Posterior vena cava (tissue), 2 donors: ENCODE results near the gene LRP10. TPM values are rescaled to one million over a fixed set of nuclear protein-coding genes. Genes with fewer than 3 reads are reported as not detected.

Experiments
- DNase-seq: peaks from one replicate; pipeline ENCODE4 v3.0.0-alpha.2; 2020; ENCODE audit warnings: low spot score
- intact Hi-C, 2 donors: fragments of 100-400 bp; cut with DNase I; formaldehyde crosslinking; loops; one replicate each; pipeline versions ENCODE4 v1.14.1 to v1.14.2; 2022 to 2023
- total RNA-seq, 2 donors: library from RNA; stranded (reverse); fragmentation: NEBNext Ultra II Directional; extraction: Animal tissue kit (Norgen Biotek cat#: 25700); gene quantifications; one replicate each; pipeline ENCODE4 v1.2.1, GENCODE V29; 2021
- donor health status: DM: yes; HTN: yes; CAD: no.
- donor health status: DM: yes; HTN: yes; CAD: no.

LRP10 gene
- total RNA-seq, 2 donors from 2014 or later = 129 to 139 TPM

DNA sequence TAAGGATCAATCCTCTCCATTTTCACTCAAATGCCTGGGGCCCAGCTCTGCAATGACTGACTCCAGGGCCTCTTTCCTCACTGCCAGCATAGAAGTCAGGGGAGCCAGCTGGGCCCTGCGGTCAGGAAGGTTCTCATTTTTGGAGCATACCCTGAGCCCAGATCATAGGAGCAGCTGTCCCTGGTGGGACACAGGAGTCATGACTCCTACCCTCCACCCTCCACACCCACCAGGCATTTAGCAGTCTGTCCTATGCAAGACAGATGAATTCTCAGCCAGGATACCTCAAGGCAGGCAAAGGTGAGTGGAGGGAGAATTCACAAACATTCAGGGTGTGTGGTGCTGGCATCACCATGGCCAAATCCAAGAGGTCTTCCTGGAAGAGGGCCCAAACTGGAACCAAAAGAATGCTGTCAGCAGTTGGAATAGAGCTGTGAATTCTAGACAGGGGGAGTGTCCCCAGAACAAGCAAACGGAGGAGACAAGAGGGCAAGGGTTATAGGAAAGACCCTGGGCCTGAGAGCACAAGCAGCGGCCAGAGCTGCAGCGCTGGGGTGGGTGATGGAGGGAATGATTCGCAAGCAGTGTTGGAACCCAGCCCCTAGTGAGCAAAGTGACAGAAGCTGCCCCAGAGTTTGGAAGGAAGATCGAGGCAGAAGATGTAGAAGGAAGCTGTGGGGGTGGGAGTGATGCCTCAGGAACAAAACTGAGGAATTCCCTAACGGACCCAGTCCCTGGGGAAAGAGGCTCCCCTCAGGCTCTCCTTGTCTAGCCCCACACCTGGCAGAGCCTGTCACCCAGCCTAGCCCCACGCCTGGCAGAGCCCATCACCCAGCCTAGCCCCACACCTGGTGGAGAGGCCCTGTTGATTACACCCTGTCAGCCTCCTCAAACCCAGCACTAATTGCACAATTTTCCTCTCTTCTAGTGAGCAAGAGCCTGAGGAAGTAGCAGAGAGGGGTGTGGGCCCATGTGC lies 7.0 kb downstream of the LRP10 start:
- intact Hi-C loops = no loop called here
- no peak for DNase-seq

DNA sequence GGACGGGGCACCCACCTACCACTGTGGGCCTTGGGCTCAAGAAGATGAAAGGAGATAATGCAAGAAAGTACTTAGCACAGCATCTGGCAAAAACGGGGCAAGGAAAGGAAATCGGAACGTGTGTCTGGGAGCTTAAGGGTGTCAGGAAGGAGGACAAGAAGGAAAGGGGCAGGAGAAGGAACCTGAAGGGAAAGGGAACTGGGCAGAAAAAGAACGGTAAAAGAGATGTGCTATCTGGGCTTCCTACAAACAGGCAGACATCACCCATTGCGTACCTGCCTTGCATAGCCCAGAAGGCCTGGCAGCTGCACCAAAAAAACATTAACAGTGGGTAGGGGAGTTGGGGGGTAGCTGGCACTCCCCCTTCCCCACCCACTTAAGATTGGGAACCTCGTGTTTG lies 10.5 kb downstream of the LRP10 start:
- no peak for DNase-seq
- intact Hi-C loops = no loop called here

DNA sequence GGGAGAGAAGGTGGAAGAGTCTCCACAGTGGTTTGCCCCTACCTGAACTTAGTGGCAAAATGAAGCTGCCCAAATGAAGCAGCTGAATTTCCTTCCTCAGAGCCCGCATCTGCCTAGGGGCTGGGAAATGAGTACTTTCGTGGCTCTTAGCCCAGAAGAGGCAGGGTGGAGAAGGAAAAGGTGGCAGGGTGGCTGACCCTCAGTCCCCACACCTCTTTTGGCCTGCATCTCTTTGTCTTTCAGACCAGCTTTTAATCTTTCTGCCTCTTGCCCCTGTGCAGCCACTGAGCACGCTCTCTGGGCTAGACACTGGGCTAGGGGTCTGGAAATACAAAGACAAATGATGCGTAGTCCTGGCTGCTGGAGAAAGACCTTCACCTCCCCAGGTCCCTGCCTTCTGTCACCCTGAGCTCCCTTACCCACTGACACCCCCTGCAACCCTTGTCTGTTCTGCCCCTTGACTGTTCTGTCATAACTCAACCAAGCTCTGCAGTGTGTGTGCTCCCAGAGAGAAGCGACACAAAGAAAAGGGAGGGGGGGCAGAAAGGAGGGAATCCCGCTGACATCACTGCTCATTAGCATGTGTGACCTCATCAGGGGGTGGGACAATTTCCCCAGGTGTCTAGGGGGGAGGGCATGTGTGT lies 11.1 kb downstream of the LRP10 start:
- intact Hi-C loops = no loop called here
- DNase-seq = no peak

DNA sequence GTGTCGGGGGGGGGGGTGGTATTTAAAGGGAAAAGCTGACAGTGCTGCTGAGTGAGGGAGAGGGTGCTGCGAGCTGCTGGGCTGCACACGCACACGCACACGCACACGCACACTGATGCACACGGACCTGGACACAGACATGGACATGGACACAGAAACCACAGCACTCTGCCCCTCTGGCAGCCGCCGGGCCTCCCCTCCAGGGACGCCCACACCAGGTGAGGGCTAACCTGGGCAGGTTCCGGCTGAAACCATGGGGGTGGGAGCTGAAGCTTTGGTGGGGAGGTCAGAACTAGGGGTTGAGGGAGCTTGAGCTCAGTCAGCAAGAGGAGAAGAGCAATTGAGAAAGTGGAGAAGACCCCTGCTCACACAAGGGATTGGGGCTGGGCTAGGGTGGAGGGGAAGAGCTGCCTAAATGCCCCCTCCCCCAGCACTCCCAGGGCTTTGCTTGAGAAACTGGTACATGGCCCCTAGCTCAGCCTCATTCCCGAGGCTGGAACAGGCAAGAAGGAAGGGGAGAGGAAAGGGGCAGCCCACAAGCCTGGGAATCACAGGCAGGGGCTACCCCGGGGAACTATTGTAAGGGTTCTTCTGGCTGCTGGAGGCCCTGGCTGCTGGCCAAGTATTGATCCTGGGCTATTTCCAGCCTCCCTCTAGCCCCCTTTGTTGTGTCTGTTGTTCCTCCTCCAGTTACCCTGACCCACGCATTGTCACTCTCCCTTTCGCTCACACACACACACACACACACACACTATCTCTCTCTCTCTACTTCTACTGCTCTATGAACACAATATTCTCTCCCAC lies 11.8 kb downstream of the LRP10 start, which contains the start of gene REM2:
Gene REM2 (plus strand): TSS at position 50 of the 804 bp plus-strand sequence. CDS start 66 bp downstream, at position 116.
- DNase-seq = no peak
- intact Hi-C loops = no loop called here

DNA sequence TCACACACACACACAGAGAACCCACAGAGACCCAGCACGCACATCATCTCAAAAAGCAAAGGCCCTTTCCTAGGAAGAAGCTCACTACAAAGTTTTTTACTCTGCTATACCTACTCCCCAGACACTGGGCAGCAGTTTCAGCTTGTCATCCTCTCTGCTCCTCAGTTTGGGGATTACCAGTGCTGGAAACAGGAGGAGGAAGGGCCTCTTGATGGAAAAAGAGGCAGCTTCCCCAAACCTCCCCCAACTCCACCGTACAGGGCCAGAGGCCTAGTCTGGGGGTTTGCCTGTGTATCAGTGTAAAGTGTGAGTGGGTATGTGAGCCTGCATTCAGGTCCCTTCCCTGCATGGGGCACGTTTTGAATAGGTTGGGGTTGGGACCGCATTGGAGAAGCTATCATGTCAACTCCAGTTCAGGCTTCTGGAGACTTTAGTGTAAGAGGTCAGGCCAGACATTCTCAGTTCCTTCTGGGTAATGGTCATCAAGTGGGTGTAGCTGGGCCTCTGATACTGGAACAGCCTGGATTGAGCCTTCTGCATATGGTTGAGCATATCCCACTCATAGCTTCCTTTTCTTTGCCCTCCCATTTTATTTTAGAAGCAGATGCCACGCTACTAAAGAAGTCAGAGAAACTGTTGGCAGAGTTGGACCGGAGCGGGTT lies 12.7 kb downstream of the LRP10 start:
- no peak for DNase-seq
- intact Hi-C loops = no loop called here

DNA sequence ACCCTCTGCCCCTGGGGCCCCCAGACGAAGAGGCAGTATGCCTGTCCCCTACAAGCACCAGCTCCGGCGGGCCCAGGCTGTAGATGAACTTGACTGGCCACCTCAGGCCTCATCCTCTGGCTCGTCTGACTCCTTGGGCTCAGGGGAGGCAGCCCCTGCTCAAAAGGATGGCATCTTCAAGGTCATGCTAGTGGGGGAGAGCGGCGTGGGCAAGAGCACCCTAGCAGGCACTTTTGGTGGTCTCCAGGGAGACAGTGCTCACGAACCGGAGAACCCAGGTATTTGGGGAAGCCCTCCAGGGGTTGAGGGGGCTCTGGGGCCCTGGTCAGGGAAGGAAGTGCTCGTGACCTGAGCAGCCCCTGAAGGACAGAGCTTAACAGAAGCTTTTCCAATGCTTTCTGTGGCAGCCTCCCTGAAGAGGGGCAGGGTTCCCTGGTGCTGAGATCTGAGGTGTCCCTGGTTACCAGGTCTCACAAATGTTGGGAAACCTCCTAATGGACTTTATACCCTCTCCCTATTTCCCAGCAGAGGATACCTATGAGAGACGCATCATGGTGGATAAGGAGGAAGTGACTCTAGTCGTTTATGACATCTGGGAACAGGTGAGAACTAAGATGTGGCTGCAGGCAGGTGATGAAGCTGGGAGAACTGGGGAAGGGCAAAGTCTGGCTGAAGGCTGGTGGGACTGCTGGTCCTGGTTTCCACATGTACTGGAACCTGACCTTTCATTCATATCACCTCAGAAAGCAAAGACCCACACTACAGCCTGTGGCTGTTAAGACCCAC lies 13.4 kb downstream of the LRP10 start:
- intact Hi-C loops = no loop called here
- DNase-seq = no peak

DNA sequence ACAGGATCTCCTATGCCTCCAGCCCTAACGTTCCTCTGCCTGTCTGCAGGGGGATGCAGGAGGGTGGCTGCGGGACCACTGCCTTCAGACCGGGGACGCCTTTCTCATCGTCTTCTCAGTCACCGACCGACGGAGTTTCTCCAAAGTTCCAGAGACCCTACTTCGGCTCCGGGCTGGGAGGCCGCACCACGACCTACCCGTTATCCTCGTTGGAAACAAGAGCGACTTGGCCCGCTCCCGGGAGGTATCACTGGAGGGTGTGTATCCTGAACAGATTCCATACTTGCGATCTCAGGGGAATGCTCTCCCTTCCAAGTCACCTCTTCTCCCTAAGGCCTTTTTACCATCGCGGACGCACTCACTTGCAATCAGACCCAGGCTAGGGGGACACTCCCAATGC lies 14.4 kb downstream of the LRP10 start:
- DNase-seq = no peak
- intact Hi-C loops = no loop called here

DNA sequence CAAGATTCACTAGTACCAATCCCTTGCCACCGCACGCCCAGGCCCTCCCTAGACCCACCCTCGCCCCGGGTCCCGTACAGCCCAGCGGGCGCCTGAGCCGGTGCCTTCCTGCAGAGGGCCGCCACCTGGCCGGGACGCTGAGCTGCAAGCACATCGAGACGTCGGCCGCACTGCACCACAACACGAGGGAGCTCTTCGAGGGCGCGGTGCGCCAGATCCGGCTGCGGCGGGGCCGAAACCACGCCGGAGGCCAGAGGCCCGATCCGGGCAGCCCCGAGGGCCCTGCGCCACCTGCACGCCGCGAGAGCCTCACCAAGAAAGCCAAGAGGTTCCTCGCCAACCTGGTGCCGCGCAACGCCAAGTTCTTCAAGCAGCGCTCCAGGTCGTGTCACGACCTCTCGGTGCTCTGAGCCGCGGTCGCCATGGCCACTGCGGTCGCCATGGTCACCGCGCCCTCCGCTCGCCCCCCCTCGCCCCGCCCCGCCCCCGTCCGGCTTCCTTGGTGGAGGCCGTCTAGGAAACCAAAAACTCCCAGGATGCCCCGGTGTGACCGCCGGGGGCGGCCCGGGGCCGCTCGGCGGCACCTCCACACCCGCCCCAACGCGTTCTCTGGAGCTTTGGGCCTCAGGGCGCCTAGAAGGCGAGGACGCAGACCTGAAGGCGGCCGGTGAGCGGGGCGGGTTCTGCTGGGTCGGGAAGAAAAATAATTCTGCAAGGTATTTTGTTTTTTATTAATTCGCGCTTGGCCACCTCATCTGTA lies 15.1 kb downstream of the LRP10 start:
- peak; percentile 87 for DNase-seq
- intact Hi-C loops = no loop called here

DNA sequence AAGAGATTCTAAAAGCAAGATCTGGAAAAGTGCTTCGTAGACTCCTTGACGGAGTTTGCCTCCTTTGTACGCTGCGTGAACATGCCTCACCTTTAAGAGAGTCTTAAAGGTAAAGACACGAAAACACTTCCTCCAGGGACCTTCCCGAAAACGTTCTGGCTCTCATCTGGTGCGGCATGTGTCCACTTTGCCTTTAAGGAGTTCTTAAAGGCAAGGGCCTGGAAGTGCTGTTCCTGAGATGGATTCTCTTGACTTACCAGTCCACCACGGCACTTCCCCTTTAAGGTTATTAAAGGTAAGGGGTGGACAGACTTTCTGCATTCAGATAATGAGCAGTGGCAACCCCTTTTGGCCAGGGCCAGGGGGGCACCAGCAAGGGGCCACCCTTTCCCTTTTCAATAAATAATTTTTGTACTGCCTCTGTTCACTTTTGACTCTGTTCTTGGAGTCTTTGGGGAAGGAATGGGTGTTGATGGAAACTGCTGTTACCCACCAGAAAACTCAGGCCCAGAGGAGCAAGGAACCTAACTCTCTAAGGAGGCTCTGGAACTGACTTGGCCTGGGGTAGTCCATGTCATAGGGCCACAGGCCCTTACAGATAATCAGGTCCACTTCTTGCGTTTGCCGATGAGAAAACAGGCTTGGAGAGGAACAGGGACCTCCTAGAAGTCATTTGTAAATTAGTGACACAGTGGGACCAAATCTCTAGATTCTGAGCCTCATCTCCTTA lies 15.9 kb downstream of the LRP10 start:
- no peak for DNase-seq
- intact Hi-C loops = no loop called here

DNA sequence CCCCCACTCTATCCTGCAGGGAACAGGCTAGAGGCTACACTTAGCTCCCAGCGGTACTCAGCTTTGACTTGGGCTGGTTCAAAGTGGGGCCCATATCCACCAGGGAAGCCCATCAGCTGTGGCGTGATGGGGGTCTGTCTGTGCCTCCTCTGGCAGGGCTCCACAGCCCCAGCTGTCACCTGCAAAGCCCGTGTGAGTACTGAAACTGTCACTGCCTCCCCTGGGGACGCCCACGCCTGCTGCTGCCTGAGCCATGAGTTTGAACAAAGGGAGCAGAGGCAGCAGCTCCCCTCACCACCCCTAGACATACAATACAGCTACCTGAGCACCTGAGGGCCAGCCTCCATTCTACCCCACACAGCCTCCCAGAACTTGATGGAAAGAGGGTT lies 16.4 kb downstream of the LRP10 start:
- no peak for DNase-seq
- intact Hi-C loops = no loop called here

DNA sequence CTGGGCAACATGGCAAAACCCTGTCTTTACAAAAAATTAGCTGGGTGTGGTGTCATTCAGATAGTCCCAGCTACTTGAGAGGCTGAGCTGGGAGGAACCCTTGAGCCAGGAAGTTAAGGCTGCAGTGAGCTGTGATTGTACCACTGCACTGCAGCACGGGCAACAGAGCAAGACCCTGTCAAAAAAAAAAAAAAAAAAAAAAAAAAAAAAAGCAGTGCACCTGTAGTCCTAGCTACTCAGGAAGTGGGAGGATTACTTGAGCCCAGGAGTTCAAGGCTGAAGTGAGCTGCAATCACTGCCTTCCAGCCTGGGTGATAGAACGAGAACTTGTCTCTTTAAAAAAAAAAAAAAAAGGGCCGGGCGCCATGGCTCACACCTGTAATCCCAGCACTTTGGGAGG lies 17.1 kb downstream of the LRP10 start:
- intact Hi-C loops = no loop called here
- DNase-seq = no peak

DNA sequence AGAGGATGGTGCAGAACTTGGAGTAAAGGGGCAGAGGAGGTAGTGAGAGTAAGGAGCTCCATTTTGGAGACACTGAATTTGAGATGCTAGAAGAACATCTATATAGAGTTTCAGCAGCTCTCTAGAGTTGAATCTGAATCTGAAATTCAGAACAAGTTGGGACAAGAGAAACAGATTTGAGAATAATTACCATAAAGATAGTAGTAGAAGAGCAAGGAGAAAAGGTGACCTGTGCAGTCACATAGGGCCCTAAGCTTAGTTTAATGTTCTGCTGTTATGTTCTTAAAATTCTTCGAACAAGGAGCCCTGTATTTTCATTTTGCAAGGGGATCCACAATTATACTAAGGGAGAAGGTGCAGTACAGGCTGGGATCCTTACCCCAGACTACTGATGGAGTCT lies 18.9 kb downstream of the LRP10 start:
- no peak for DNase-seq
- intact Hi-C loops = no loop called here

DNA sequence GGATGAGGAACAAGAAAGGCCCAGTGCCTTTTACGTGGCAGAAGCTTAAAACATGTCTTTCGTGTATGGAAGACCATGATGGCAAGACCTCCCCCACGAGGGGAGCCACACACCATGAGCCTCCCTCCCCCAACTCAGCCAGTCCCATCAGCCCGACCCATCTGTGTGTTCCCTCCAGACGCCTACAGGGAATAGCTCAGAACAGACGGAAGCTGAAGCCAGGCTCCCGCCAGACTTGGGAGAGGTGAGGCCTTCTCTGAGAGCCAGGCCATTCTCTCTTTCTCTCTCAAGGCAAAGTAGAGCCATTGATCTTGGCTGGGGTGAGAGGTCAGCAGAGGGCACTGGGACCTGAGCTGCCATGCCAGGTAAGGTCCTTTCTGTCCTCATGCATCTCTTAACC lies 20.9 kb downstream of the LRP10 start:
- DNase-seq = no peak
- intact Hi-C loops = no loop called here

DNA sequence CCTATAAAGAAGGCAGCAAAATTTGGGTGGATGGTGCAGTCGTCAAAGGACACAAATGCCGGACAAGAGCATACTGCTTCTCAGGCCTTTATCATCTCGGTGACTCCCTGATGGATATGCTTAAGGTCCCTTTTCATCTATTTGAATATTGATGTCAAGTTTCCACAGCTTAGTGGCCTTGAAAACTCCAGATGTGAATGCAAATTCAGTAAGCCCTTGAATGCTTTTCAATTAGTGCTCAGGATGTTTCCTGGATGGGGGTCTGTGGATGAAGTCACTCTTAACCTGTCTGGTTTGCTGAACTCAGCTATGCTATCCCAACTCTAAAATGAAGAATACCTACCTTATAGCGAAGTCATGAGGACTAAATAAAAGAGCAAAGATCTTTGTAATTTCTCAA lies 22.2 kb downstream of the LRP10 start:
- no peak for DNase-seq

DNA sequence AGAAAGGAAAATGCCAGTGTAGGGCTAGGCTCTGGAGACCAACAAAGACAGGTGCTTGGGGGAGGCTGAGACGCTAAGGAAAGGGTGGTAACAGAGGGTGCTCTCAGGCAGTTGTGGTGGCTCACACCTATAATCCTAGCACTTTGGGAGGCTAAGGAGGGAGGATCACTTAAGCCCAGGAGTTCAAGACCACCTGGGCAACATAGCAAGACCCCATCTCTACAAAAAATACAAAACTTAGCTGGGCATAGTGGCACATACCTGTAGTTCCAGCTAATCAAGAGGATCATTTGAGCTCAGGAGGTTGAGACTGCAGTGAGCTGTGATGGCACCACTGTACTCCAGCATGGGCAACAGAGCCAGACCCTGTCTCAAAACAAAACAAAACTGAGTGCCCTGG lies 23.9 kb downstream of the LRP10 start:
- no peak for DNase-seq
- intact Hi-C loops = no loop called here

More for the DNA sequence above, 22.2 kb downstream of the LRP10 start:
- intact Hi-C loops = no loop called here

DNA sequence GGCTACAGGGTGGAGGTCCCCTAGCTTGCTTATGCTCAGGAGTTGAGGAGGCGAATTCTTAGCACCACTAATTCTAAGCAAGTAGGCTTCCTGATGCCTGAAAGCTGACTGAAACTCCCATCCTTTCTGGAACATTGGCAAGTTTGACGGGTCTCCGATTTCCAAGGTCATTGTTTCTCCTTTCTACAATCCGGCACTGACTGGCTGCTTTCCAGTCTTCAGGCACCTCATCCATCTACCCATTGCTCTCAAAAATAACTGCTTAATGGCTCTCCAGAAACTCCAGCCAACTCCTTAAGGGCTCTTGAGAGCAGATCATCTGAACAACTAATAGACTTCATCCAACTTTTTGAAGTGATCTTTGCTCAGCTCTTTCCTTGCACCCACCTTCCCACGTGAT lies 24.8 kb downstream of the LRP10 start:
- intact Hi-C loops = no loop called here
- DNase-seq = no peak

DNA sequence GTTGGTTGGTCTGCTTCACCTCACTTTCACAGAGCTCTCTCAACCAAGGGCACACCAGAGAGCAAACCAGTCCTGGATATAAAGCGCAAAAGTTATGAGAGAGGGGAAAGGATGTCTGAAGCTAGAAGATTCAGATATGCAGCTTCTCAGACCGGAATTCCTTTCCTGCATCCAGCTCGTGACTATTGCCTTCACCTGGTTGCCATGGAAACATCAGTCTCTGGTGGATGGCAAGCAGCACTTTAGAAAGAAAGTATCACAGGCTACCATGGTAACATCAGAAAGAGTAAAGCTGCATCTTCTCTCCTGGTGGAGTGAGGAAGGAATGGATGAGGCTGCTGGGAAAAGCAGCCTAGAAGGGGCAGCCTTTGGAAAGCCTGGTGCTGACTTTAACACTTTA lies 25.2 kb downstream of the LRP10 start:
- DNase-seq = no peak
- intact Hi-C loops = no loop called here
